ENCODE data around the gene NRP2.

DNA sequence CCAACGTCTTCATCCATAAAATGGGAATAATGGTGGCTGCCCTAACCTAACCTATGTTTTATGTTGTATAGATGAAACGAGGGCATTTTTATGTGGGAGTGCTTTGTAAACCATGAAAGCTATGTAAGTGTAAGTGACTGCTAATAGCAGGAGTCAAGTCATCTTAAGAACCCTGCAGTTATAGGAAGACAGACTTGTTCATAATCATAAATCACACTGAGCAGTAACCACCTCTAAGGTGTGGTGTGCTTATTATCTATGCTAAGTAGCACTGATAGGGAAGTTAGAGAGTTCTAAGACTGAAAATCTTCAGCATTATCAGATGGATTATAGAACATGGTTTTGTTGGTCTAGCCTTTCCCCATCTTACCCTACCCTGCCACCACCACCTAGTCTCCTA is 24.2 kb upstream of the NRP2 start:
- TF ChIP-seq, protein P1, sequence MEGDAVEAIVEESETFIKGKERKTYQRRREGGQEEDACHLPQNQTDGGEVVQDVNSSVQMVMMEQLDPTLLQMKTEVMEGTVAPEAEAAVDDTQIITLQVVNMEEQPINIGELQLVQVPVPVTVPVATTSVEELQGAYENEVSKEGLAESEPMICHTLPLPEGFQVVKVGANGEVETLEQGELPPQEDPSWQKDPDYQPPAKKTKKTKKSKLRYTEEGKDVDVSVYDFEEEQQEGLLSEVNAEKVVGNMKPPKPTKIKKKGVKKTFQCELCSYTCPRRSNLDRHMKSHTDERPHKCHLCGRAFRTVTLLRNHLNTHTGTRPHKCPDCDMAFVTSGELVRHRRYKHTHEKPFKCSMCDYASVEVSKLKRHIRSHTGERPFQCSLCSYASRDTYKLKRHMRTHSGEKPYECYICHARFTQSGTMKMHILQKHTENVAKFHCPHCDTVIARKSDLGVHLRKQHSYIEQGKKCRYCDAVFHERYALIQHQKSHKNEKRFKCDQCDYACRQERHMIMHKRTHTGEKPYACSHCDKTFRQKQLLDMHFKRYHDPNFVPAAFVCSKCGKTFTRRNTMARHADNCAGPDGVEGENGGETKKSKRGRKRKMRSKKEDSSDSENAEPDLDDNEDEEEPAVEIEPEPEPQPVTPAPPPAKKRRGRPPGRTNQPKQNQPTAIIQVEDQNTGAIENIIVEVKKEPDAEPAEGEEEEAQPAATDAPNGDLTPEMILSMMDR (conservative IDR thresholded peaks at IDR 0.05 in 1 of 2, IDR thresholded peaks at IDR 0.05 in 1 of 2; ENCODE audit: extremely low read depth in 1 of 2, insufficient read depth in 1 of 2, low read depth in 1 of 2, low read length in 2 of 2) = no peak
- no peak for TF ChIP-seq EZH2 (IDR thresholded peaks at IDR 0.05; ENCODE audit: borderline replicate concordance, low read length)

Measured in mammary epithelial cell (primary cell).